ENCODE measurements around the gene NAMPT.
A peak's percentile ranks its signal among the peaks of the same experiment; 100 is the strongest.
"Not testable (repeated sequence)": the region's sequence is repeated elsewhere in the genome, so short reads cannot be mapped to it uniquely, and the experiment has no call there.

Gene NAMPT

DNA sequence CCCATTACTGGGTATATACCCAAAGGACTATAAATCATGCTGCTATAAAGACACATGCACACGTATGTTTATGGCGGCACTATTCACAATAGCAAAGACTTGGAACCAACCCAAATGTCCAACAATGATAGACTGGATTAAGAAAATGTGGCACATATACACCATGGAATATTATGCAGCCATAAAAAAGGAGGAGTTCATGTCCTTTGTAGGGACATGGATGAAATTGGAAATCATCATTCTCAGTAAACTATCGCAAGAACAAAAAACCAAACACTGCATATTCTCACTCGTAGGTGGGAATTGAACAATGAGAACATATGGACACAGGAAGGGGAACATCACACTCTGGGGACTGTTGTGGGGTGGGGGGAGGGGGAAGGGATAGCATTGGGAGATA is 13.8 kb upstream of the NAMPT start:
- DNase-seq, result not testable (repeated sequence)

DNA sequence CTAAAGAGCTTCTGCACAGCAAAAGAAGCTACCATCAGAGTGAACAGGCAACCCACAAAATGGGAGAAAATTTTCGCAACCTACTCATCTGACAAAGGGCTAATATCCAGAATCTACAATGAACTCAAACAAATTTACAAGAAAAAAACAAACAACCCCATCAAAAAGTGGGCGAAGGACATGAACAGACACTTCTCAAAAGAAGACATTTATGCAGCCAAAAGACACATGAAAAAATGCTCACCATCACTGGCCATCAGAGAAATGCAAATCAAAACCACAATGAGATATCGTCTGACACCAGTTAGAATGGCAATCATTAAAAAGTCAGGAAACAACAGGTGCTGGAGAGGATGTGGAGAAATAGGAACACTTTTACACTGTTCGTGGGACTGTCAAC is 13.4 kb upstream of the NAMPT start:
- not testable (repeated sequence) for DNase-seq

DNA sequence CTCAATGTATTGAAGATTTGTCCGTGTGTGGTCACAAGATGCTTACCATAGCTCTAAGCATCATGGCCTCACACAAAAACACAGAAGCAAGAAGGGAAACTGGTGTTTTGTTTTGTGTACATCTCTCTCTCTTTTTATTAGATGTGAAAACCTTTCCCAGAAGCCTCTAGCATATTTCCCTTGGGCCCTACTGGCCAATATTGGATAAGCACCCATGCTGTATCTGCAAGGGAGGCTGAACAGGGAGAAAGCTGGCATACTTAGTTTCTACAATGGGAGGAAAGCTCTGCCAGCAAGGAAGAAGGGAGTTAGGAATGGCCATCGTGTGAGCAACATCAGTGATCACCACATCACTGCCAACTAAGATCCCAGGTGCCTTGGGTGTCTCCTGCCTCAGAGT is 9.6 kb upstream of the NAMPT start:
- DNase-seq, result no peak

DNA sequence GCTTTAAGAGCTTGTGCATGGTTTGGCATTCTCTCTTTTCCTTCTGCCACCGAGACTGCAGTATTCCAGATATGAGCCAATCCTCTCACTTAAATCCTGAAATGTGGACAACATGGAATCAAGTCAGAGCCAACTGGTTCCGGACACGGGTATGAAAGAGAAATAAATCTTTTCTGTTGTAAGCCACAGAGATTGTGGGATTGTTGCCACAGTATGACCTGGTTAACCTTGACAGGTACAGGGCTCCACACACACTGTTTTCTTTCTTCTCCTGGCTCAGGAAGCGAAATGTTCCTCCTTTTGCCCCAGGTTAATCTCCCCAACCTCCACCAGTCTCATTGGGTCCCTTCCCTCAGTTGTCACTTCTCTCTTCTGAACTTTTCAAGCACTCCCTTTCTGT is 6.5 kb upstream of the NAMPT start:
- no peak for DNase-seq

DNA sequence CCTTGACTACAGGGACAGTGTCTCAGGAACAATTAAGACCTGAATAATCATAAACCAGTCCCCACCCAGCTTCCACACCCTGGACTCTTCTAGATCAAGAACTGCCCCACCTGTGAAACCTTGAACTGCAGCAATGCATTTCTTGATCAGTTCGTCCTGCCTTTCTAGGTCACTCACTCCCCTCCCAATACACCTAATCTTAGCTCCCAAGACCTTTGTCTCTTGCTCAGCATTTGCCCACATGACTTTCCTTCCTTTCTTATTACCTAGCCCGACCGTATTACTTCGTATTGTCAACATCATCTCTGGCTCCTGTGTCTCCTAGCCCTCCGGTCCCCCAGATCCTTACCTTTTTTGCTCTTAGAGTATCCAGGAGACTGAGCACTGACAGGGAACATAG is 5.5 kb upstream of the NAMPT start:
- no peak for DNase-seq

DNA sequence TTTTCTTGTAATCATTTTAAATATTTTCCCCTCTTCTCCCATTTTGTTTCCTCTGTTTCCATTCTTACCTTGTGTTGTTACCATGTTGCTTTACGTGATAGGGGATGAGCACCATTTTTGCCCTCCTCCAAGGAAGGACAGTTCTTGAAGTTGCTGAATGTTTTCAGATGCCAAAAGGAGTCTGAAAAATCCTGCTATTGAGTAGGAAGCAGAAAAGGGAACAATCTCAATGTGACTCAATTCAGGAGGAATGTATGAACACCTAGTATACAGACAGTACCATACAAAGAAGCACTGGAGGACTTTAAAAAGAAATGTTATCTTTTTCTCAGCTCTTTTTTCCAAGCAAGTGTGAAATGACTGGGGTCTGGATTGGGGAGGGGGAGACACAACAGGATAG is 5.1 kb upstream of the NAMPT start:
- DNase-seq, result no peak

DNA sequence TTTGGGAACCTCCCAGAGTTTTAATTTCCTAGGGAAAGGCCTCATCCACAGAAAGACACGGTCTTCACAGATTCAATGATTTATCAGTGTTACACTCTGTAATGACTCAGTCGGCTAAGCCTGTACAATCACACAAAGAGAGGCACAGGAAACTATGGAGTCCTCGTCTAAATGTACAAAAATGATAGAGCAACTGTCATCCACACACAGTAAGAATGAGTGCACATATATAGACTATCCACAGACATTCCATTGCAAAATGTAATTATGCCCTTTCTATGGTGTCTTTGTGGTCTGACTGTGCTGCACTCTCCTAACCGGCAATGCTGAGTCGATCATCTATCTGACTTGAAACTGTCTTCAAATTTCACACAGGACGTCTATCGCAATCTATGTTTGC is 3.5 kb upstream of the NAMPT start:
- no peak for DNase-seq

DNA sequence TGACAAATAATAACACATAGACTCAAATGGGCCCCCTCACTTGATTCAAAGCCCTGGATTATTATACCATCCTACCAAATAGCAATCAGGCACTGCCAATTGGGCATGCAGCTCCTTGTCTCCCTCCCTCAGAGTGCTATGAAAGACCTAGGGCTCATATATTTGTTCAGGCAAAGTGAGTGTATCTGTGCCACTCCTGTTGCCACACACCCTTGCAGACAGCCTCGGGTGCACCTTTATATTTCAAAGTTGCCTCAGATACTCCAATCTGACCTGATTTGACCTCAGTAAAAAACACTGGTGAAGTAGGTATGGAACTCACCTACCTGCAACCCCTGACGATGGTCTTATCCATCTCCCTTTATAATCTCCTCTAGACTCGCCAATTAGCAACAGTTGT is 3.0 kb upstream of the NAMPT start:
- no peak for DNase-seq

DNA sequence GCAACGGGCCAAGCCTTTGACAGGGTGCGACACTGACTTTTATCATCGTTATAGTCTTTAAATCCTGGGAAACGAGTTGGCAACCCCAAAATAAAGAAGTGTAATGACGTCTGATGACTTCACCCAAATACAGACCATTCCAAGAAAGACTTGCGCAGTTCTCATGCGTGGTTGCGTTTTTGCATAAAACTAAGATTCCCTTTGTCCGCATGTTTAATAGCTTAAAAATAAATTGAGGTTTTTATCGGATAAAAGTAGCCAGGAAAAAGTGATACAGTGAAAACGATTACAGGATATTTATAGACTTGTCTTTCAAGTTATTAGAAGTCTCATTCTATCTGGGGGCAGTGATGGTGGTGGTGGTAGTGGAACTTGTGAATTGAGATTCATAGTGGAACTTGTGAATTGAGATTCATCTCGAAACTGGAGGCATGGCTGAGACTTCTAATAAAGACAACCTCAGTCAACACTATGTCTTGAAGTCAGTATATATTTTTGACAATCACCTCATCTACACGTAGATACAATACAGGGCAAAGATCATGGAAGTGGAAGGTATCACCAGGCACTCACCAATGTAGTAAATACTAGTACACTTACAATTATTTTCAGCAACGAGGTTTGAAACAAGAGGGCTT is 1.2 kb upstream of the NAMPT start:
- DNase-seq, result peak; percentile 64

DNA sequence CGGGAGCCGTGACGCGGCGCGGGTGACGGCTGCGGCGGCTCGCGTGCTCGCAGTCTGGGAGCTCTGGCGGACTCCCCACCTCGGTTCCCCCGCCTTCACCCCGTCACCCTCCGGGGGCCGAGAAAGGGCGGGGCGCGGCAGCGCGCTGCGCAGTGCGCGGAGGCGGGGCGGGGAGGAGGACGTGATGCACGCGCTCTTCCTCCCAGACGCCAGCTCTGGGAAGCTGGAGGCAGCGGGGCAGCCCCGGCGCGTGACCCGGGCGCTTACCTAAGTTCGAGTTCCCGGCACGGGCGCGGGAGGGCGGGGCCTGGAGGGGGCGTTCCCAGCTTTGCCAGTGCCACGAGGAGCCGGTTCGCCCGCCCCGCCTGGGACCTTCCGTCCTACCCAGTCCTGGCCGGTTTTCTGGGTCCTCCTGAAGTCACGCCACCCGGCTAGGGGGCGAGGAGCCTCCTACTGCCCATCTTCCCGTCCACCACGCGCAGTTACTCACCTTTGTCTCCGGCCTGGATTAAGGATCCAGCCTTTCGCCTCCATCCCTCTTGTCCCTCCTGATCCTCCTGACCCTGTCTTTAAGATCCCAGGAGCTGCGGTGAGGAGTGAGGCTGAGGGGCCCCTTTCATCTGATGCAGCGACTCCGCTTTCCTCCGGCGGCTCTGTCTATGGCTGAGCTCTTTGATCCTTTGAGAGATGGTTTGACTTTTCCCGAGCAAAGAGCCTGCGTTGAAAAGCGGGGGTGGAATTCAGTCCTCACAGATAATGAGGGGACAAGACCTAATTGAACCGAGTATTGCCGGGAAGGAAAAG is 470 bp upstream of the NAMPT start:
- DNase-seq, result peak; percentile 100

DNA sequence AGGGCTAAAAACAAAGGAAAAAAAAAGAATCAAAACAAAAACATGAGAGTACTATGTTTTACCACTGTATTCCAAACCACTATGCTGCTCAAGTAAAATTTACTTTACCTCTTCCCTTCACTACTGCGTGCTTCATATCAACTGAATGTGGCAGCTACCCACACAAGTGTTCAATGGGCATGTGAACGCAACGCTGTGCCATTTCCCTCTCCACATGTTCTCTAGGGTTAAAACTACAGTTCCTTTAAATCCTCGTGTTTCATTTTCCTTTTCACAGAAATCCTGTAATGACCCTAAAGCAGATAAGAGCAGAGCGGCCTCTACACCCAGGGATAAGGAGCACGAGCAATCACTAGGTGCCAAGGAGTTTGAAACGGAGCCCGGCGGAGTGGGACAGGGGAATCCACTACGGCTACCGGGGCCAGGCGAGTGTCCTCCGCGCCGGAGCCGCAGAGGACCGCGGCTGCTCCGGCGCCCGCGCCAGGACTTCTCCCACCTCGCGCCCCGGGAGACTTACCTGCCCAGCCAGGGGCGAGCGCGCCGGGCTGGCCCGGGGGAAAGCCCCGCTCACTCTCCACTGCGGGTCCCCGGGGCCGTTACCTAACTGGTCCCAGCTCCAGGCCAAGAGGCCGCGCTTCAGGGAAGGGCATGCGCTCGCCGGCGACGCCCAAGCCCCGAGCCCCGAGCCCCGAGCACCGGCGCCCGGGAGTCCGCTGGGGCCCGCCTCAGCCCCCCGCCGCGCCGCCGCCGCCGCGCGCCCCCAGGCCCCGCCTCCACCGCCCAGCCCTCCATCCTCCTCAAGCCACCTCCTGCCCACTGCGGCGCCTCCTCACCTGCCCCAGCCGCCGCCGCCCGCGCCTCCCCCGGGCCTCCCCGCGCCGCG is 711 bp downstream of the NAMPT start:
- DNase-seq, result peak; percentile 62

DNA sequence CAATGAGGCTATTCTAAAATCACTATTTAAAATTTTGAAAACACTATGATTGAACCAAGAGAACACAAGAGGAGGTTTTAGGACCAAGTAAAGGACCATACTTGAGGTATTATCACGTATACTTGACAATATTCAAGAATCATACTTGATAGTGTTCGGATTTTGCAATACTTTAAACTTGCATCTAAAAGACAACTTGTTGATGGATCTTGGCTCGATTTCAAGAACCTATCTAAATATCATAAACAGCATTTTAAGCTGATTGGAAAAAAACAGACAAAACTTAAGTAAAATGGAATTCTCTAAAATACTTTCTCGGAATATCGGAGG is 1.3 kb downstream of the NAMPT start:
- DNase-seq, result no peak

DNA sequence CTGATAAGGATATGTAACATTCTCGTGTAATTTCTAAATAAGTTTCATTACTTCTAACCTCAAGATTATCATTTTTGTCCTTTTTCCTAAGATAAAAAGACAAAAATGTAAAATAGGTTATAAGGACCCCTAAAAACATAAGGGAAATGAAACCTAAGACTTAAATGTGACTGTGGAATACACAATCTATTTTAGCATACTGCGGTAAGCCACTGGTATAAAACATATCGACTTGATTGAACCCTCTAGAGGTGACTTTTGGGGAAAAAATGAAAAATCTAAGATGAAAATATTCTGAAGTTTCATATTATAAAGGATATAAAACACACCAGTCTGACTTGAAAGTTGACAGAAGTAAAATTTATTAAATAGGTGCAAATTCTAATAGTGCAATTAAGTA is 1.9 kb downstream of the NAMPT start:
- DNase-seq, result no peak

DNA sequence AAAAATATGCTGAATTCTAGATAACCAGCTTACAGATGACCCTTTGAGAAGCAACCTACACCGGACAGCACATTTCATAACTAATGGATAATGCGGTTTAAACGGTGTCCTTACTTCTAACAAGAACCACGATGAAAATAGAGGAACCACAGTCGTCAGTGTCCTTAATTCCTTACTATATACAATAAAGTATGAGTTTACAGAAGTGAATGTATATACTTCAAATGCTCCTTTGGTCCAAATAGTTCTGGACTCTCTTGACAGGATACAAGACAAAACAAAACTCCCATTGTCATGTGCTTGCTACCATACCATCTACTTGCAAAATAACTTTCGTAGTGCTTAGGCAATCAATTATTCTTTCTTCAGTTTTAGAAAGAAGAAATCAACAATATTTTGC is 2.4 kb downstream of the NAMPT start:
- no peak for DNase-seq

DNA sequence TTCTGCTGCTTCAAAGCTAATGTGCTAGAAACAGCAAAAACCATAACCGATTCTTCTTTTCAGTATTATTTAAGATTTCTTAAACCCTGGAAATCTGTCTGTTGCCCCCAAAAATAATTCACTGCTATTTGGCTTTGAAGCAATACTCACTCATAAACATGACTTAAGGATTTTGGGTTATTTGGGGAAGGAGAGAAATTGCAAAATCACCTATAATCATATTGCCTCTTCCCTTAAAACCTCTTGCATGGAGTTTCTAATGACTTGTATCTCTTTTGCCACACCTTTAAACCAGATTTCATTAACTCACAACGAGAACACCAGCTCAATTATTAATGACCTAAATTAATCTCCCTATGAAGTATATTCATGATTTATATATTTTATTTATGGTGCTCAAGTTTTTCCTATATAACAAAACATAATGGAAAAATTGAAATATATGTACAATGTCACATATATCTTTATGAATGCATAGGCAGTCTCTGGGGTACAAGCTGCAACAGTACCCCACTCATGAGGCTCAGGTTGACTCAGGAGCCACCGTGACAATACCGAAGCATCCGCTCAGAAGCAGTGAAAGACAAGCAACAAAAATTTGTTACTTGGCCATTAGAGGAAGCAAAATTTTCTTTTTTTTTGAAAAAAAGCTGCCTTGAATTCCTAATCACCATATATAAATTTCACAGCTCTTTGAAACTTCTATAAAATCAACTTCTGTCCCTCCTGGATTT is 3.0 kb downstream of the NAMPT start:
- peak; percentile 46 for DNase-seq

DNA sequence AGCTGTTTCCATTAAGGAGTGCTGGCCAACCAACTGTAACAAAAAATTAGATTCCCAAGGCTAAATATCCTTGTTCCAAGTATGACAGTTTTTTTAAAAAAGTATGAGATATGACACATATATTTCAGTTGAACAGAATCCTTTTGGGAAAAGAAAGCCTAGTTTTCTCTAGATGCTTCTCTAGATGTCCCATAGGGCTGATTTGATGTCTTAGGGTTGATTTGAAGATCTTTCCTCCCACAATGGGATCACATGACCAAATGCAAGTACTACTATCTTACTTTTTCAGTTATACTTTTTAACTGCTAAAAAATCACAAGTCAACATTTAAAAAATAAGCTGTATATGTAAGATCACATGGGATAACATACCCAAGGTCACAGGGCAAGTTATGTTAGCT is 3.7 kb downstream of the NAMPT start:
- no peak for DNase-seq

DNA sequence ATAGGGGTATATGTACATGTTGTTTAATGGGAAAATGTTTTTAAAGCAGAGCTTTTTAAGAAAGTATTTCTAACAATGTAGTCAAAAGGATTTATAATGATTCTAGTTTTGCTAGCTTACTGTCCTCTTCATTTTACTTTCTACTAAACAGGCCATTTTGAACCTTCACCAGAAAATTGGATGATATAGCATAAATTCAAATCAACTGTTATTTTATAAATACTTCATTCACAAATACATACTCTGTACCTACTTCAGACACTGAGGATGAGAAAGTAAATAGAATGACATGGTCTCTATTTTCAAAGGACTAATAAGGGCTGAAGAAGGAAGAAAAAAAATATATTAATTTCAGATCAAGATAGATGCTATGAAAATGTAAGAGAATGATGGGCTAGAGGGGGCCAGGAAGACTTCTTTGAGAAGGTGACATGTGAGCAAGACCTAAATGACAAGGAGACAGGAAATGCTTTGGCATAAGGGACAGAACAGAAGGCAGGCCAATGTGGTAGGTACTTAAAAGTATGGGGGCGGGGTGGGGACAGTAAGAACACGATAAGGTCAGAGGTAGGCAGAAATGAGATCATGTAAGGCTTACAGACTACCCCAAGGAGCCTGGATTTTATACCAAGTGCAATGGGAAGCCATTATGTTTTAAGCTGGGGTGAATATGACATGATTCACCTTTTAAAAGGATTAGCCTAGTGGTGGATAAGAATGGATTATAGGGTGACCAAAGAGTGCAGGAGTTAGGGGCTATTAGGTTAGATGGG is 5.2 kb downstream of the NAMPT start:
- DNase-seq, result peak; percentile 57

DNA sequence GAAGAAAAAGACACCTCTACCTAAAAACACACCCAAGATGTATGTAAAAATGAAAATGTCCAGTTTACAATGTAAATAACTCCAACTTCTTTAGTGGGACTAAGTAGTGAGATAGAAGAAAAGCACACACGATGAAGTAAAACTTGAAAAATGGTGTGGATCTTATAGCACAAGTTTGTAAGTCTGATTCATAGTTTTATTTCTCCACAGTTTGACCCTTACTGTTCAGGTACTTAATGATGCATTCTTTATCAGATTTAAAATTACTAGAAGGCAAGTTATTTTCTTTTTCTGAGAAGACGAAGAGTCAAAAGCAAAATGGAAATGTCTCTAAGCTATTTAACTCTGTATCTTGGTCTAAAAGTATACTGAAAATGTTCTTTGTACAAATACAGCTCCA is 6.1 kb downstream of the NAMPT start:
- DNase-seq, result no peak

DNA sequence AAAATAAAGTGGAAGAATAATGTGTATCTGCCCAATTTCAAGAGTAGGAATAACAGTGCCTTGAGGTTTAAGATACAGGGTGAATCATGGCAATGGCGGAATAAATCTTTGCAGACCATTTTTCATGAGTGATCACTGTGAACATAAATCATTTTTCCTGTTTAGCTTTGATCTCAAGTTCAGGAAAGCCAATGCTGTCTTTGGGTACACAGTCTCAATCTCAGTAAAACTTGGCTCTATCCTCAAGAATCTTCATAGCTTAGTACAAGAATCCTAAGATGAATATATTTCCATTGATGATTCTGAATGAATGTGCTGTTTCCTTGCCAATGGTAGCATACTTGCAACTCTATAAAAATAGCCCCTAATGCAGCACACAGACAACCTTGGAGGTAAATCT is 6.8 kb downstream of the NAMPT start:
- no peak for DNase-seq

DNA sequence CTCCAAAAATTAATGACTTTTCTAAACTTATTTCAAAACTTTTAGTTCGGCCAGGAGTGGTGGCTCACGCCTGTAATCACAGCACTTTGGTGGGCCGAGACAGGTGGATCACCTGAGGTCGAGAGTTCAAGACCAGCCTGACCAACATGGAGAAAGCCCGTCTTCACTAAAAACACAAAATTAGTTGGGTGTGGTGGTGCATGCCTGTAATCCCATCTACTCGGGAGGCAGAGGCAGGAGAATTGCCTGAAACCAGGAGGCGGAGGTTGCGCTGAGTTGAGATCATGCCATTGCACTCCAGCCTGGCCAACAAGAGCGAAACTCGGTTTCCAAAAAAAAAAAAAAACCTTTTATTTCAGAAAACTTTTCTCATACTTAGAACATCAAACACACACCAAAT is 8.3 kb downstream of the NAMPT start:
- DNase-seq, result no peak

DNA sequence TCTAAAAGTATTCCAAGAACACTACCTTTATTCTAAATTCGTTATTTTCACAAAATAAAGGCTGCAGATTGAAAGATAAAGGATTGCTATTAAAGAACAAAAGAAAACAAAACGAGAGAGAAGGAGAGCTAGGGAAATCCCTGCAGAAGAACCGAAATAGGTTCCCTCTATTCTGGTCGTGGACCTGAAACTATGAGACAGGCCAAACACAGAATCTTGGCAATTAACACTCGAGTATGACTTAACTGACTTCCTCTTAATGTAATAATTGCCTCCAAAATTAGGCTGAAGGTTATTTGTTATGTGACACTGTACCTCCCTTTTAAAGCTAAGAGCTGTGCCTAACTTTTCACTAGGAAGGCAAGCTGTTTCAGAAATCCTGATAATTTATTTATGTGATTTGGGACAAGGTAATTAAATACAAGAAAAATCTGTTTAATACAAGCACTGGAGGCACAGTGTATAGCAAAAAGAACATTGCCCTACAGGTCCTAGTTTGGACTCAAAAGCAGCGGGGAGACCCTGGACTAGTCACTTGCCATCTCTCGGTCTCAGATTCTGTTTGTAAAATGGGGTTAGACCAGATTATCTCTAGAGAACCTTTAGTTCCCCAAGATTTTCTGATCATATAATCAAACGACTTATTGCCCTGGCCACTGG is 11.6 kb downstream of the NAMPT start:
- no peak for DNase-seq
